Breast epithelium (tissue), 4 donors: ENCODE data around the gene ME3. TPM values are rescaled to one million over a fixed set of nuclear protein-coding genes. Genes with fewer than 3 reads are reported as not detected.

Experiments used
- DNase-seq, 2 donors: peaks; one replicate each; pipeline ENCODE4 v3.0.0-alpha.2; 2019; ENCODE audit warnings: low spot score in 2 of 2
- H3K27ac ChIP-seq, 2 donors: fragments of 200-600 bp; sonication (generic) in 1 of 2; one replicate each; pipeline ENCODE4 v1.5.1; 2016 to 2019; ENCODE audit warnings: mild to moderate bottlenecking in 1 of 2
- H3K27me3 ChIP-seq, 2 donors: fragments of 200-600 bp; sonication (generic) in 1 of 2; one replicate each; pipeline versions ENCODE4 v1.5.1 to v1.6.0; 2017 to 2019; ENCODE audit warnings: control low read depth in 1 of 2, mild to moderate bottlenecking in 1 of 2
- H3K36me3 ChIP-seq: fragments of 200-600 bp; one replicate; pipeline ENCODE4 v1.5.1; 2019
- H3K4me1 ChIP-seq, 2 donors: fragments of 200-600 bp; sonication (generic); one replicate each; pipeline ENCODE4 v1.5.1; 2016 to 2019; ENCODE audit warnings: control low read depth in 1 of 2
- H3K4me3 ChIP-seq, 3 donors: fragments of 200-600 bp; sonication (generic); 1 replicate in 2 of 3; 2 replicates in 1 of 3; pipeline ENCODE4 v1.5.1; 2016 to 2019; ENCODE audit warnings: mild to moderate bottlenecking in 3 of 3, moderate library complexity in 2 of 3
- H3K9me3 ChIP-seq, 2 donors: fragments of 200-600 bp; sonication (generic) in 1 of 2; one replicate each; pipeline ENCODE4 v1.5.1; 2016 to 2019; ENCODE audit warnings: control low read depth in 1 of 2
- POLR2A ChIP-seq: fragments of 450-650 bp; IDR thresholded peaks from one replicate; pipeline ENCODE4 v1.6.1; 2016; ENCODE audit warnings: antibody characterized with exemption, mild to moderate bottlenecking, moderate library complexity
- POLR2AphosphoS5 ChIP-seq, 3 donors: sonication (generic); formaldehyde crosslinking; IDR thresholded peaks; one replicate each; pipeline ENCODE4 v1.6.1; 2017; ENCODE audit warnings: antibody characterized with exemption in 3 of 3
- intact Hi-C: fragments of 100-400 bp; cut with DNase I; formaldehyde crosslinking; loops from one replicate; pipeline ENCODE4 v1.15.1; 2023; ENCODE audit warnings: low total_unique reads
- total RNA-seq, 3 donors: library from RNA; depleted of rRNA; stranded (reverse); fragments of >200 nt; gene quantifications; one replicate each; pipeline ENCODE4 v1.1.0, GENCODE V29; 2016
- TF ChIP-seq, protein P1 (sequence below), 3 donors: fragments of 450-650 bp; IDR thresholded peaks; one replicate each; pipeline ENCODE4 v1.5.1; 2016 to 2017; ENCODE audit warnings: antibody characterized with exemption in 3 of 3, mild to moderate bottlenecking in 3 of 3, moderate library complexity in 3 of 3

ME3 gene
- total RNA-seq, 3 donors from 2014 or later, result 53.0 to 68.5 (median 56.3) TPM

DNA sequence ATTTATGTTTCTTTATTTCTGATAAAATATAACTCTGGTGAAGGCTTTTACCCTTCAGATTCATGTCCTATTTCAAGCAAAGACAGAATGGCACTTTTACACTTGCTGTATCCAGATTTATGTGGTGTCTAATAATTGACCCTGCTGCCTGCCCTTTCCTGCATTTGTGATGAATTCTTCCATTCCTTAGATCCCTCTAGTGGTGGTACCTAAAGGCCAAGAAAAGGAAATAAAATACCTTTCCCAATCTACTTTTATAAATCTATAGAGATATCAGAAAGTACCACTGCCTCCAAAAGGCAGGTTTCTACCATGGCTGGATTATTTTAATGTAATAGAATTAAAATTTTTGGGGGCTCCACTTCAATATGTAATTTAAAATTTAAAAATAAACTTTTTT lies 263.6 kb downstream of the ME3 start:
- Histone ChIP-seq H3K27ac (no peak overlapping the region), H3K27me3 (no peaks in the 10 kb centered on the region), H3K9me3 (no peaks in the 10 kb centered on the region), H3K4me3 (no peak overlapping the region), H3K4me1 (no peaks in the 10 kb centered on the region), H3K36me3 (no peaks in the 10 kb centered on the region)
- intact Hi-C loops, result no loop called here
- TF ChIP-seq, protein P1, sequence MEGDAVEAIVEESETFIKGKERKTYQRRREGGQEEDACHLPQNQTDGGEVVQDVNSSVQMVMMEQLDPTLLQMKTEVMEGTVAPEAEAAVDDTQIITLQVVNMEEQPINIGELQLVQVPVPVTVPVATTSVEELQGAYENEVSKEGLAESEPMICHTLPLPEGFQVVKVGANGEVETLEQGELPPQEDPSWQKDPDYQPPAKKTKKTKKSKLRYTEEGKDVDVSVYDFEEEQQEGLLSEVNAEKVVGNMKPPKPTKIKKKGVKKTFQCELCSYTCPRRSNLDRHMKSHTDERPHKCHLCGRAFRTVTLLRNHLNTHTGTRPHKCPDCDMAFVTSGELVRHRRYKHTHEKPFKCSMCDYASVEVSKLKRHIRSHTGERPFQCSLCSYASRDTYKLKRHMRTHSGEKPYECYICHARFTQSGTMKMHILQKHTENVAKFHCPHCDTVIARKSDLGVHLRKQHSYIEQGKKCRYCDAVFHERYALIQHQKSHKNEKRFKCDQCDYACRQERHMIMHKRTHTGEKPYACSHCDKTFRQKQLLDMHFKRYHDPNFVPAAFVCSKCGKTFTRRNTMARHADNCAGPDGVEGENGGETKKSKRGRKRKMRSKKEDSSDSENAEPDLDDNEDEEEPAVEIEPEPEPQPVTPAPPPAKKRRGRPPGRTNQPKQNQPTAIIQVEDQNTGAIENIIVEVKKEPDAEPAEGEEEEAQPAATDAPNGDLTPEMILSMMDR (IDR thresholded peaks at IDR 0.05), result no peak
- no peak for TF ChIP-seq POLR2A
- no peak for TF ChIP-seq POLR2AphosphoS5 (IDR thresholded peaks at IDR 0.05)
- DNase-seq, result no peak

DNA sequence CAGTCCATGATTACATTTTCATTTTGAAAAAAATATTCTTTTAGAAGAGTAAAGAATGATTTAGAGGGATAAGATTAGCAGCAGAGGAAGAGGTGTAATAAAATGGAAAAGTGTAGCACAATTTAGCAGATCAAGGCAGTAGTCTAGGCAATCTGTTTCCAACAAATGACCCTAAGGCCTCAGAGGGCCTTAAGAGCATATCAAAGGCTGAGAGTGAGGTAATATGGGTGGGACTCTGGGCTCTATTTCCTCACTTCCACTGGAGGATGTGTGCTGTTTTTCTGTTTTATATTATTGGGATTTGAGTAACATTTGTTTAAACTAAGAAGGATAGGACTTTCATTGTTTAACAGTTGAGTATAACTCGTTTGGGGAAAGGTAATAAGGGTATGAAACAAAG lies 269.0 kb downstream of the ME3 start:
- TF ChIP-seq POLR2A (no peak), POLR2AphosphoS5 (IDR thresholded peaks at IDR 0.05) (no peak)
- TF ChIP-seq, protein P1 (IDR thresholded peaks at IDR 0.05), result no peak
- no peaks in the 10 kb centered on the region for H3K27me3 ChIP-seq
- no peak overlapping the region for H3K27ac ChIP-seq
- no peaks in the 10 kb centered on the region for H3K36me3 ChIP-seq
- no peaks in the 10 kb centered on the region for H3K4me1 ChIP-seq
- H3K4me3 ChIP-seq, result no peak overlapping the region
- no peaks in the 10 kb centered on the region for H3K9me3 ChIP-seq
- no peak for DNase-seq
- intact Hi-C loops, result no loop called here

DNA sequence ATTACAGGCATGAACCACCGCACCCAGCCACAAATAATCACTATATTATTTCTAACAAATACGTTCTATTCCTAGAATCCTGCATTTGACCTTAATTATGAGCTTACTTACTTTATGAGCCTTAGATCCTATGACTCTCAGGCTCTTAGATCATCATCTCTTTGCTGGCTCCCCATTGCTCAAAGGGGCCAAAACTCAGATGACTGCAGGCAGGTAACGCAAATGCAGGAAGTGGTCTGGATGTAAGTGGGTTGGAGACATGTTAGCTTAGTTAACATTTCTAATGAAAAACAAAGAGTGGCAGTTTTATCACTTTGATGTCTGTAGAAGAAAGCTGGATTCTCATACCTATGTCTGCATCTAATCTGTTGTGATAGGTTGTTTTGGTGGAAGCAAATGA lies 274.3 kb downstream of the ME3 start:
- no peaks in the 10 kb centered on the region for H3K36me3 ChIP-seq
- TF ChIP-seq, protein P1 (IDR thresholded peaks at IDR 0.05), result no peak
- TF ChIP-seq POLR2AphosphoS5 (IDR thresholded peaks at IDR 0.05) (no peak), POLR2A (no peak)
- no peaks in the 10 kb centered on the region for H3K4me1 ChIP-seq
- no peaks in the 10 kb centered on the region for H3K27me3 ChIP-seq
- intact Hi-C loops, result no loop called here
- no peak for DNase-seq
- no peak overlapping the region for H3K27ac ChIP-seq
- H3K4me3 ChIP-seq, result no peak overlapping the region
- H3K9me3 ChIP-seq, result no peaks in the 10 kb centered on the region

DNA sequence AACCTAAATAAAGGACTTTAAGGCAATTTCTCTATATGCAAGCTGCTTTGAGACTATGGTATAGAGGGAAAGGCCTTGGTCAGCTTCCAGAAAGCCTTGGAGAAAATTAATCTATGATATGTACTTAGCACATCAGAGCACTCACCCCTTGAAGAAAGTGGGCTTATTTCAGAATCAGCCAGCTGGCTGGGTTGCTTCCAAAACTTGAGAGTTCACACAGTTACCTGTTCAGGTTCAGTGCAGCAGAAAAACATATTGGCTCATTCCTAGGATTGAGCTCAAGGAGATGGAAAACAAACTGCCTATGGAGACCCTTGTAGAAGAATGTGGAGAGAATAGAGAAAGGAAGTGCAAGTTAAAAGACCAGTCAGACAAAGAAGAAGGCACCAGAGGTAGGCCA lies 275.1 kb downstream of the ME3 start:
- no peak for TF ChIP-seq POLR2A
- TF ChIP-seq, protein P1 (IDR thresholded peaks at IDR 0.05), result no peak
- TF ChIP-seq POLR2AphosphoS5 (IDR thresholded peaks at IDR 0.05), result no peak
- Histone ChIP-seq H3K4me1 (no peaks in the 10 kb centered on the region), H3K36me3 (no peaks in the 10 kb centered on the region), H3K27me3 (no peaks in the 10 kb centered on the region), H3K4me3 (no peak overlapping the region), H3K27ac (no peak overlapping the region), H3K9me3 (no peaks in the 10 kb centered on the region)
- DNase-seq, result no peak
- intact Hi-C loops, result no loop called here

DNA sequence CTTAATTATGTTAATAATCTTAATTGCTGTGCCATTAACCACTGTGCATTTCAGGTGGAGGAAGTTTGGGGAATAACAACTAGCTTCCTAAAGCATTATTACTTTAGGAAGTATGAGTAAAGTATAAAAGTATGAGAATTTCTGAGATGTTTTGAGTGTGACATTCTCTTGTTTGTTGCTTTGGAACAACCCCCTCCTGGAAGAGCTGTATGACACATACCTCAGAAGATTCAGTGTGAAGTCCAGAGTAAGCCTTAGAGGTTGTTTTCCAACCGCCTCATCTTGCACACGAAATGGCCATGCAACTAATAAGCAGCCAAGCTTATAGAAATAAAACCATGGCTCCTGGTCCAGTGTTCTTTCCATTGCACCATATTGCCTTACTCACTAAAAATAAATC lies 276.0 kb downstream of the ME3 start:
- H3K9me3 ChIP-seq, result no peaks in the 10 kb centered on the region
- H3K4me3 ChIP-seq, result no peak overlapping the region
- no peaks in the 10 kb centered on the region for H3K4me1 ChIP-seq
- H3K27me3 ChIP-seq, result no peaks in the 10 kb centered on the region
- H3K36me3 ChIP-seq, result no peaks in the 10 kb centered on the region
- DNase-seq, result no peak
- no peak for TF ChIP-seq POLR2A
- intact Hi-C loops, result no loop called here
- H3K27ac ChIP-seq, result no peak overlapping the region

DNA sequence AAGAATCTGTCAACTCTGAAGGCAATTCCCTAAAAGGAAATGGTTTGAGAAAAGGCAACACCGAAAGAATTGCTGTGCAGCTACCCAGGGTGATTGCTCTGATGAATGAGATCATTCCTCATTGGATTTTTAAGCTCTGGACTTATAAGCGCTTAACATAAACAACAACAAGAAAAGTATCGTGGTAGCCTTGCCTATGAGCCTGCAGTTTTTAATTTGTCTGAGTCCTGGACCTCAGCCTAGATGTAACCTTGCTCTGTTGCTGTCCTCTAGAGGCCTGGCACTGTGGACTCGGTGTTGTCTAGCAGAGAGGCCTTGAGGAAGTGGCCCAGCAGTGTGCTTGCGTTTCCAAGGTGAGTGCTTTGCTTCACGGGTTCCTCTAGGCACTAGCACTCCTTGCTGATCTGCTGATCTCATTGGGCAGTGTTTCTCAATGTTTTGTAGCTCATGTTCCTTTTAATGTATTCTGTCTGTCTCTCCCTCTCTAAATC lies 277.3 kb downstream of the ME3 start:
- TF ChIP-seq POLR2A (no peak), POLR2AphosphoS5 (IDR thresholded peaks at IDR 0.05) (no peak)
- TF ChIP-seq, protein P1 (IDR thresholded peaks at IDR 0.05), result no peak

More for the DNA sequence above, 277.3 kb downstream of the ME3 start:
- DNase-seq, result no peak
- Histone ChIP-seq H3K27ac (no peak overlapping the region), H3K4me1 (no peaks in the 10 kb centered on the region), H3K36me3 (no peaks in the 10 kb centered on the region), H3K9me3 (no peaks in the 10 kb centered on the region), H3K27me3 (no peaks in the 10 kb centered on the region), H3K4me3 (no peak overlapping the region)
- intact Hi-C loops, result no loop called here
